SK-N-MC (cell line): ENCODE data around the gene NIPAL4.

Experiments used
- EZH2 ChIP-seq: fragments of 200-600 bp; sonication (generic); IDR thresholded peaks from one replicate; pipeline ENCODE4 v1.6.1; 2017; ENCODE audit warnings: antibody characterized with exemption
- FOXP2 ChIP-seq: optimal IDR thresholded peaks from 2 replicates; pipeline ENCODE3; 2011; ENCODE audit warnings: mild to moderate bottlenecking, moderate library complexity; ENCODE audit not compliant: insufficient read depth; ENCODE audit errors: extremely low read length, control extremely low read depth
- POLR2AphosphoS5 ChIP-seq: IDR thresholded peaks from 2 replicates; pipeline ENCODE4 v1.6.1; 2012; ENCODE audit warnings: mild to moderate bottlenecking, low read depth, low read length, borderline replicate concordance

DNA sequence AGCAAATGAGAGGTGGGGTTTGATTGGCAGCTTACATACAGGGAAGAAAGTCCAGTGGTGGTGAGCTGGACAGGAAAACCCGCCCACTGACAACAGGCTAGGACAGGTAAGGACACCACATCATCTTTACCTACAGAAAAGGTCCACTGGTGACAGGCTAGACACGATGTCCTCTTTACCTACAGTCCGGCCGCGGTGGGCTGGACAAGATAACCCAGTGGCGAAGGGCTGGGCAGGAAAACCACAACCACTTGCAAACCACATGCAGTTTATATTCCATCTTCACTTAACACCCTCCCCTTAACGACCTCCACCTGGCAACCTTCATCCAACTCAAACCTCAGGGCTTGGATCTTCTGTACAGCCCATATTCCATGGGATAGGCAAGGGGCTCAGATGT, 5.0 kb upstream of the NIPAL4 start:
- TF ChIP-seq POLR2AphosphoS5: no peak
- no peak for TF ChIP-seq EZH2
- no peak for TF ChIP-seq FOXP2
